GM12864 (cell line): Measurements from ENCODE around the gene PEMT.

ENCODE experiments used
- DNase-seq: peaks from one replicate; pipeline ENCODE4 v3.0.0-alpha.2; 2011; ENCODE audit warnings: low read depth
- H3K4me3 ChIP-seq: 2 replicates; pipeline ENCODE4 v1.5.1; 2011; ENCODE audit warnings: mild to moderate bottlenecking, low read depth, low read length, control low read depth
- TF ChIP-seq, protein P1 (sequence below): IDR thresholded peaks from 2 replicates; pipeline ENCODE4 v1.5.1; 2011; ENCODE audit warnings: low read depth, mild to moderate bottlenecking, moderate library complexity, low read length, control low read depth, inconsistent platforms; ENCODE audit errors: missing control alignments

The PEMT gene

DNA sequence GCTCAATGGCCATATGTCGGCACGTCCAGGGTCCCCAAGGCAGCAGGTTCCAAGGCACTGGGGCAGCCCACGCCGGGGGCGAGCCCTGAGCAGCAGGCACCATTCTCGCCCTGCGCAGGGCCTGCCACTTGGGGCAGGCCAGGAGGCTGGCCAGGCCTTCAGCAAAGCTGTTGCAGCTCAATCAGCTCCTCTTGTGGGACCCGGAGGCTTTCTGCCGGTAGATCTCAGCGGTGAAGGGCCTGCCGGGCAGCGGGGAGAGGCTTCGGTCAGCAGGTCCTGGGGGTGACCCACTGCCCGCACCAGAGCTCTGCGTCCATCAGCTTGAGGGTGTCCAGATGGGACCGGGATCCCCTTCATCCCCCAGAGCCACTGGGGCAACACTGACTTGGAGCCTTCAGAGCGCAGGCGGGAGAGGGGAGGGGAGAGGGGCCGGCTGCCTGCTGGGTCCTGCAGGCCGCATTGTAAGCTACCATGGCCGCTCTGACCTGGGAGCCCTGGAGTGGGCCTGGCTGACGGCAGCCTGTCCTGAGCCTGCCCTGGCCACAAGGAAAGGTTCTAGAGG lies 85.8 kb downstream of the PEMT start:
- TF ChIP-seq, protein P1, sequence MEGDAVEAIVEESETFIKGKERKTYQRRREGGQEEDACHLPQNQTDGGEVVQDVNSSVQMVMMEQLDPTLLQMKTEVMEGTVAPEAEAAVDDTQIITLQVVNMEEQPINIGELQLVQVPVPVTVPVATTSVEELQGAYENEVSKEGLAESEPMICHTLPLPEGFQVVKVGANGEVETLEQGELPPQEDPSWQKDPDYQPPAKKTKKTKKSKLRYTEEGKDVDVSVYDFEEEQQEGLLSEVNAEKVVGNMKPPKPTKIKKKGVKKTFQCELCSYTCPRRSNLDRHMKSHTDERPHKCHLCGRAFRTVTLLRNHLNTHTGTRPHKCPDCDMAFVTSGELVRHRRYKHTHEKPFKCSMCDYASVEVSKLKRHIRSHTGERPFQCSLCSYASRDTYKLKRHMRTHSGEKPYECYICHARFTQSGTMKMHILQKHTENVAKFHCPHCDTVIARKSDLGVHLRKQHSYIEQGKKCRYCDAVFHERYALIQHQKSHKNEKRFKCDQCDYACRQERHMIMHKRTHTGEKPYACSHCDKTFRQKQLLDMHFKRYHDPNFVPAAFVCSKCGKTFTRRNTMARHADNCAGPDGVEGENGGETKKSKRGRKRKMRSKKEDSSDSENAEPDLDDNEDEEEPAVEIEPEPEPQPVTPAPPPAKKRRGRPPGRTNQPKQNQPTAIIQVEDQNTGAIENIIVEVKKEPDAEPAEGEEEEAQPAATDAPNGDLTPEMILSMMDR, result no peak
- no peak overlapping the region for H3K4me3 ChIP-seq
- DNase-seq, result no peak

DNA sequence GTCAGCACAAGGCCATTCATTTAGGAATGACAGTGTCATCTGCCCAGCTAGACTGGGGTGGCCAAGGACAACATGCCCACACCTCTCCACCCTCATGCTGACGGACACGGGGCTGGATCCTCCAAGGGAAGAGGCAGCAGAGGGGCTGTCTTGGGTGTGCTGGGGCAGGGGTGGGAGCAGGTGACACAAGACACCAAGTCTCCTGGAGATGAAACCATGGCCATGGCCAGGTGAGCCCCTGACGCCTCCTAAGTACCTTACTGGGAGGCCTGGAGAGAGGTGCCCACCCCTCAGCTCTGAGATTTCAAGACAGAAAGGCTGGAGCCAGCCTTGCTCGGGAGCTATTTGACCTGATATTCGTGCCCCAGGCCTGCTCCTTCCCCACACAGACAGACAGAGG lies 86.4 kb downstream of the PEMT start:
- TF ChIP-seq, protein P1, result no peak
- no peak overlapping the region for H3K4me3 ChIP-seq
- DNase-seq, result no peak

DNA sequence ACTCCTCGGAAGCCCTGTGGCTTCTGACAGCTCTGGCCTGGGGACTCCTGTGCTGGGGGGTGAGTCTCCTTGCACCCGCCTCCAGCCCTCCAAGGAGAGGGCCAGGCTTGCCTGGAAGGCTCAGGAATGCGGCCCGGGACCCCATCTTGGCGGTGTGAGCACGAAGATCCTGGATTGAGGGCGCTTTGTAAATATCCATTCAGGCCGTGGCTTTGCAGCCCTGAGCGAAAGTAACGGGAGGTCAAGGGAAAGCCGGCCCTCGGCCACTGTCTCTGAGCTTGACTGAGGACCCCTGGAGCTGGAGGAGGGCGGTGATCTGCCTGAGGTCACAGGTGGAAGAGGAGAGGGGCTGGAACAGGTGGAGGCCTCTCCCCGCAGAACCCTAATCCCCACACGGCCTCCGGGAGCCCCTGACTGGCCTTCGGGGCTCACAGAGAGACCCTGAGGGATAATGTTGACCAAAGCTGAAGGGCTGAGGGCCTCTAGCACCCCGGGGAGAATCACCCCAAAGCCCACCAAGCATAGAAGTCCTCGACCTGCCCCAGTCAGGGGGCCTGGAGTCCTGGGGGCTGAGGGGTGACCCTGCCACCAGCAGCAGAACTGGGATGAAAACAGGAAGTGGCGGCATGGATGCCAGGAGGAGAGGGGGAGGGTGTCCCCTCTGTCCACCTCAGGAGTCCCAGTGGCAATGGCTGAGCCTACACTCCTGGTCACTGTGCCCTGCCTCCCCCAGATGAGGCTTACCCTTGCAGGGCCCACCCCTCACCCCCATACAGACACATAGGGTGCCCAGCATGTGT lies 87.0 kb downstream of the PEMT start:
- TF ChIP-seq, protein P1, result no peak
- no peak overlapping the region for H3K4me3 ChIP-seq
- no peak for DNase-seq

GRCh38 chr17:17503566-17504130 lies 87.9 kb downstream of the PEMT start:
- DNase-seq, result no peak
- TF ChIP-seq, protein P1, result no peak
- no peak overlapping the region for H3K4me3 ChIP-seq

GRCh38 chr17:17502741-17503565 lies 88.6 kb downstream of the PEMT start:
- TF ChIP-seq, protein P1, result no peak
- H3K4me3 ChIP-seq, result no peak overlapping the region
- no peak for DNase-seq

DNA sequence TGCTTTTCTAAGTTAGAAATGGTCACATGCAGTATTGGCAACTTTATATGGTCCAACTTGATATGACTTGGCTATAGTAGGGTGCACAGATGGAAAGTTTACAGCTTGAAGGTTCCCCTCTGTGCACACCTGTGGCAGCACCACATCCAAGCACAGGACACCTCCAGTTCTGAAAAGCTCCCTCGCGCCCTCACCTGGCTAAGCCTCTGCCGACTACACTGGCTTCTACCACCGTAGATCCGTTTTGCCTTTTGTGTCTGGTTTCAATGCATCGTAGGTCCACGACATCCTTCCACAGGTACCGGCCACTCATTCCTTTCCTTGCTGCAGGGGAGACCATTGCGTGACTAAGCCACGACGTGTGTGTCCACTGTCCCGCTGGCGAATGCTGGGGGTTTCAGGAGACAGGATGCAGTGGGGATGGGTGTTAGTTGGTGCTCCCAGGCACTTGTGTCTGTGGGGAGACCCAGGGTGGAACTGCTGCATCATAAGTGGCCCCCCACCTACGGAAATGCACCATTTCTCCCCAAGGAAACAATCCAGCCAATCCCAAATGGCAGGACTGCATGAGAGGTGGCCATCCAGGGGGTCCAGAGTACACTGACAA lies 90.4 kb downstream of the PEMT start:
- TF ChIP-seq, protein P1, result no peak
- DNase-seq, result no peak
- H3K4me3 ChIP-seq, result no peak overlapping the region
